HG03565 (cell line): ENCODE data around the gene ADORA3.

Experiments
- ATAC-seq: cut with Tn5 transposase; IDR thresholded peaks from one replicate; pipeline ENCODE4 v1.9.1; 2021; ENCODE audit warnings: mild to moderate bottlenecking, moderate library complexity; ENCODE audit not compliant: unreplicated experiment

ADORA3 gene

GRCh38 chr1:111476214-111476613 is 27.2 kb downstream of the ADORA3 start:
- ATAC-seq = no peak

GRCh38 chr1:111475701-111476100 is 27.7 kb downstream of the ADORA3 start:
- peak; percentile 59 for ATAC-seq

- no peak for ATAC-seq
Observed at GRCh38 chr1:111474521-111474920, 28.9 kb downstream of the ADORA3 start.

- ATAC-seq = no peak
Observed at GRCh38 chr1:111474106-111474505, 29.3 kb downstream of the ADORA3 start.

GRCh38 chr1:111471538-111471937 is 31.9 kb downstream of the ADORA3 start:
- no peak for ATAC-seq

GRCh38 chr1:111471012-111471411 is 32.4 kb downstream of the ADORA3 start:
- ATAC-seq = no peak

- no peak for ATAC-seq
Observed at GRCh38 chr1:111470596-111470995, 32.8 kb downstream of the ADORA3 start.

GRCh38 chr1:111469539-111469938 is 33.9 kb downstream of the ADORA3 start:
- ATAC-seq = no peak

- no peak for ATAC-seq
Observed at GRCh38 chr1:111468717-111469100, 34.7 kb downstream of the ADORA3 start.

GRCh38 chr1:111467865-111468716 is 35.3 kb downstream of the ADORA3 start:
- ATAC-seq = no peak

- no peak for ATAC-seq
Observed at GRCh38 chr1:111466480-111466879, 37.0 kb downstream of the ADORA3 start.

- ATAC-seq = no peak
Observed at GRCh38 chr1:111465754-111466153, 37.7 kb downstream of the ADORA3 start.

GRCh38 chr1:111463029-111463683 is 40.3 kb downstream of the ADORA3 start:
- no peak for ATAC-seq

GRCh38 chr1:111462370-111463028 is 40.9 kb downstream of the ADORA3 start:
- ATAC-seq = no peak

GRCh38 chr1:111461765-111462164 is 41.7 kb downstream of the ADORA3 start:
- ATAC-seq = no peak

- no peak for ATAC-seq
Observed at GRCh38 chr1:111455642-111456031, 47.8 kb downstream of the ADORA3 start.

- ATAC-seq = no peak
Observed at GRCh38 chr1:111454859-111455641, 48.4 kb downstream of the ADORA3 start.

- no peak for ATAC-seq
Observed at GRCh38 chr1:111453706-111454105, 49.7 kb downstream of the ADORA3 start.

- ATAC-seq = no peak
Observed at GRCh38 chr1:111452581-111452980, 50.9 kb downstream of the ADORA3 start.

GRCh38 chr1:111450185-111450584 is 53.2 kb downstream of the ADORA3 start:
- ATAC-seq = no peak

GRCh38 chr1:111449703-111450017 is 53.8 kb downstream of the ADORA3 start:
- ATAC-seq = no peak
